H1 (cell line): ENCODE results near the gene SARS2. TPM values are rescaled to one million over a fixed set of nuclear protein-coding genes. Genes with fewer than 3 reads are reported as not detected.

Experiments
- CTCF ChIA-PET: fragments of 300-600 bp; sonication (Branson Sonifier 250); formaldehyde crosslinking; loops from one replicate; lab custom pipeline; 2021; ENCODE audit not compliant: partially characterized antibody; lab: Charles Lee
- POLR2A ChIA-PET: fragments of 300-600 bp; sonication (Branson Sonifier 250); formaldehyde crosslinking; loops from one replicate; lab custom pipeline; 2021; ENCODE audit warnings: inconsistent platforms; ENCODE audit not compliant: partially characterized antibody; lab: Charles Lee
- DNase-seq, 2 experiments: peaks; one replicate each; pipeline versions ENCODE4 v3.0.0 to v3.0.0-alpha.2; 2010 to 2022; ENCODE audit warnings: low spot score in 2 of 2, low read depth in 1 of 2, mixed read lengths in 1 of 2
- FAIRE-seq: peaks from 2 replicates; lab custom pipeline; 2011; peaks lifted over from hg19 to GRCh38; lab: Jason Lieb, UNC
- H2AFZ ChIP-seq: 2 replicates; pipeline ENCODE4 v1.8.1; 2012; ENCODE audit warnings: low read length, inconsistent platforms
- H2AK5ac ChIP-seq: 2 replicates; pipeline ENCODE4 v1.6.1; 2013; ENCODE audit warnings: low read depth, low read length
- H2BK120ac ChIP-seq: replicated peaks from 2 replicates; pipeline ENCODE3; 2013; ENCODE audit warnings: low read depth, low read length, inconsistent platforms
- H2BK12ac ChIP-seq: 2 replicates; pipeline ENCODE4 v1.6.1; 2013; ENCODE audit warnings: low read depth, low read length
- H2BK15ac ChIP-seq: 2 replicates; pipeline ENCODE4 v1.6.1; 2013; ENCODE audit warnings: low read length
- H2BK20ac ChIP-seq: 2 replicates; pipeline ENCODE4 v1.6.1; 2013; ENCODE audit warnings: low read length
- H2BK5ac ChIP-seq: 2 replicates; pipeline ENCODE4 v1.6.1; 2013; ENCODE audit warnings: low read depth, low read length
- H3K14ac ChIP-seq: 2 replicates; pipeline ENCODE4 v1.6.1; 2013; ENCODE audit warnings: inconsistent platforms; ENCODE audit not compliant: insufficient read length
- H3K18ac ChIP-seq: 2 replicates; pipeline ENCODE4 v1.6.1; 2013; ENCODE audit warnings: low read length; ENCODE audit errors: extremely low read depth
- H3K23ac ChIP-seq: 2 replicates; pipeline ENCODE4 v1.6.1; 2013; ENCODE audit warnings: inconsistent platforms; ENCODE audit not compliant: insufficient read length
- H3K23me2 ChIP-seq: 2 replicates; pipeline ENCODE4 v1.6.1; 2013; ENCODE audit warnings: low read depth, low read length
- H3K27ac ChIP-seq: 2 replicates; pipeline ENCODE4 v1.6.1; 2011; ENCODE audit warnings: low read depth, low read length, inconsistent platforms
- H3K27me3 ChIP-seq, 4 experiments: replicated peaks in 1 of 4; 1 replicate in 1 of 4; 2 replicates in 3 of 4; pipeline versions ENCODE4 v1.6.1 to v1.8.1; 2011 to 2013; ENCODE audit warnings: low read length in 3 of 4, mild to moderate bottlenecking in 3 of 4, inconsistent platforms in 2 of 4, mixed read lengths in 2 of 4, moderate library complexity in 1 of 4; ENCODE audit not compliant: control insufficient read depth in 3 of 4, insufficient read depth in 3 of 4; ENCODE audit errors: extremely low read depth in 1 of 4
- H3K36me3 ChIP-seq, 4 experiments: 2 replicates each; pipeline versions ENCODE4 v1.6.1 to v1.8.1; 2011 to 2013; ENCODE audit warnings: mild to moderate bottlenecking in 4 of 4, low read length in 3 of 4, moderate library complexity in 2 of 4, control low read depth in 1 of 4, inconsistent platforms in 1 of 4; ENCODE audit not compliant: insufficient read depth in 4 of 4, control insufficient read depth in 2 of 4
- H3K4ac ChIP-seq: replicated peaks from 2 replicates; pipeline ENCODE3; 2013; ENCODE audit warnings: low read length, low read depth, mixed read lengths, inconsistent platforms; ENCODE audit not compliant: insufficient read length
- H3K4me1 ChIP-seq, 4 experiments: replicated peaks in 1 of 4; 1 replicate in 1 of 4; 2 replicates in 3 of 4; pipeline versions ENCODE4 v1.6.1 to v1.8.1; 2011 to 2013; ENCODE audit warnings: low read length in 3 of 4, inconsistent platforms in 2 of 4, mixed read lengths in 1 of 4; ENCODE audit not compliant: insufficient read depth in 4 of 4, control insufficient read depth in 3 of 4
- H3K4me2 ChIP-seq, 2 experiments: 2 replicates each; pipeline versions ENCODE4 v1.6.1 to v1.8.1; 2011 to 2013; ENCODE audit warnings: low read depth in 2 of 2, low read length in 2 of 2, control low read depth in 1 of 2, inconsistent platforms in 1 of 2, mild to moderate bottlenecking in 1 of 2; ENCODE audit not compliant: insufficient read depth in 1 of 2
- H3K4me3 ChIP-seq, 4 experiments: fragments of 200-600, 300-600 bp in 1 of 4; sonication (generic), shearing (Covaris generic), sonication (Bioruptor Twin) in 1 of 4; 2 replicates each; pipeline versions ENCODE4 v1.5.1 to v1.8.1; 2011 to 2016; ENCODE audit warnings: low read length in 4 of 4, low read depth in 3 of 4, control low read depth in 2 of 4, inconsistent platforms in 2 of 4, mild to moderate bottlenecking in 2 of 4, mixed read lengths in 1 of 4, moderate library complexity in 1 of 4; ENCODE audit not compliant: insufficient read depth in 2 of 4; ENCODE audit errors: extremely low read depth in 1 of 4
- H3K56ac ChIP-seq: replicated peaks from 2 replicates; pipeline ENCODE3; 2013; ENCODE audit warnings: low read depth, mild to moderate bottlenecking, mixed read lengths, low read length, inconsistent platforms; ENCODE audit not compliant: insufficient read length
- H3K79me1 ChIP-seq: 2 replicates; pipeline ENCODE4 v1.6.1; 2013; ENCODE audit warnings: low read depth, low read length, control low read depth
- H3K79me2 ChIP-seq, 2 experiments: 2 replicates each; pipeline versions ENCODE4 v1.6.1 to v1.8.1; 2012 to 2013; ENCODE audit warnings: low read length in 2 of 2, mild to moderate bottlenecking in 2 of 2, inconsistent platforms in 1 of 2; ENCODE audit not compliant: insufficient read depth in 2 of 2, control insufficient read depth in 1 of 2
- H3K9ac ChIP-seq, 4 experiments: replicated peaks in 1 of 4; 1 replicate in 1 of 4; 2 replicates in 3 of 4; pipeline versions ENCODE4 v1.6.1 to v1.8.1; 2011 to 2013; ENCODE audit warnings: low read depth in 3 of 4, low read length in 3 of 4, control low read depth in 2 of 4, mild to moderate bottlenecking in 2 of 4, moderate library complexity in 2 of 4, inconsistent platforms in 1 of 4; ENCODE audit errors: extremely low read depth in 1 of 4
- H3K9me3 ChIP-seq, 2 experiments: 2 replicates each; pipeline versions ENCODE4 v1.6.1 to v1.8.1; 2012 to 2013; ENCODE audit warnings: mild to moderate bottlenecking in 2 of 2, moderate library complexity in 2 of 2, control low read depth in 1 of 2, inconsistent platforms in 1 of 2, low read depth in 1 of 2, low read length in 1 of 2, mixed read lengths in 1 of 2; ENCODE audit not compliant: insufficient read depth in 2 of 2
- H4K20me1 ChIP-seq, 2 experiments: replicated peaks in 1 of 2; 2 replicates each; pipeline versions ENCODE3 to v1.8.1; 2011 to 2013; ENCODE audit warnings: inconsistent platforms in 2 of 2, low read length in 2 of 2, mild to moderate bottlenecking in 1 of 2; ENCODE audit not compliant: insufficient read depth in 2 of 2, control insufficient read depth in 1 of 2
- H4K5ac ChIP-seq: 2 replicates; pipeline ENCODE4 v1.6.1; 2013; ENCODE audit warnings: low read length, low read depth, mixed read lengths, inconsistent platforms; ENCODE audit not compliant: insufficient read length
- H4K8ac ChIP-seq: 2 replicates; pipeline ENCODE4 v1.8.0; 2013; ENCODE audit warnings: mild to moderate bottlenecking, moderate library complexity, low read length, inconsistent platforms; ENCODE audit not compliant: insufficient read depth; ENCODE audit errors: extremely low read depth
- H4K91ac ChIP-seq: replicated peaks from 2 replicates; pipeline ENCODE3; 2013; ENCODE audit warnings: low read length, mixed read lengths, inconsistent platforms; ENCODE audit not compliant: insufficient read length
- BCL11A ChIP-seq, 2 experiments: IDR thresholded peaks; one replicate each; pipeline ENCODE4 v1.6.1; 2011; ENCODE audit warnings: low read depth in 2 of 2, low read length in 2 of 2, mild to moderate bottlenecking in 2 of 2
- CBX5 ChIP-seq: fragments of 300-800, 300-1000 bp; sonication (generic); IDR thresholded peaks from 2 replicates; pipeline ENCODE4 v1.7.1; 2016; ENCODE audit warnings: antibody characterized with exemption, low read length, low read depth
- GABPA ChIP-seq: IDR thresholded peaks from 2 replicates; pipeline ENCODE4 v1.6.1; 2011; ENCODE audit warnings: mild to moderate bottlenecking, low read length, moderate library complexity, borderline replicate concordance; ENCODE audit not compliant: insufficient read depth
- KDM1A ChIP-seq: fragments of 200-600, 300-600 bp; sonication (generic); IDR thresholded peaks from 2 replicates; pipeline ENCODE4 v1.7.1; 2016; ENCODE audit warnings: mild to moderate bottlenecking, low read length, borderline replicate concordance
- KDM5A ChIP-seq: fragments of 200-600 bp; IDR thresholded peaks from 2 replicates; pipeline ENCODE4 v1.7.1; 2012; ENCODE audit warnings: mild to moderate bottlenecking, low read length, inconsistent platforms, mixed read lengths
- NANOG ChIP-seq: IDR thresholded peaks from 2 replicates; pipeline ENCODE4 v1.6.1; 2011; ENCODE audit warnings: low read length, low read depth, mild to moderate bottlenecking, inconsistent platforms; ENCODE audit not compliant: insufficient read depth, poor library complexity, severe bottlenecking
- SIN3A ChIP-seq, 2 experiments: IDR thresholded peaks in 1 of 2; conservative IDR thresholded peaks in 1 of 2; 2 replicates each; pipeline ENCODE4 v1.6.1; 2011 to 2012; ENCODE audit warnings: low read length in 2 of 2, improper control_type of control experiment in 1 of 2, low read depth in 1 of 2, mild to moderate bottlenecking in 1 of 2
- SP4 ChIP-seq: IDR thresholded peaks from 2 replicates; pipeline ENCODE4 v1.6.1; 2012; ENCODE audit warnings: low read length, inconsistent platforms
- WGBS, 2 experiments: shearing (Covaris generic) in 1 of 2; methylation state at CpG; one replicate each; pipeline versions ENCODE4 v1.1.6 to v1.1.7; 2013 to 2015; ENCODE audit warnings: low lambda C conversion rate in 2 of 2, mixed read lengths in 2 of 2, inconsistent platforms in 1 of 2, low coverage in 1 of 2, missing lambda C conversion rate in 1 of 2; ENCODE audit not compliant: insufficient replicate concordance in 2 of 2, insufficient coverage in 1 of 2, insufficient read length in 1 of 2; ENCODE audit errors: extremely low coverage in 1 of 2, missing lambda C conversion rate in 1 of 2; 5-methylcytosine and 5-hydroxymethylcytosine counted together
- polyA plus RNA-seq, 7 experiments: library from polyadenylated mRNA; depleted of rRNA in 3 of 7; stranded (reverse) in 5 of 7; unstranded in 2 of 7; fragments of >200 nt in 5 of 7; fragments of 200-250 nt in 2 of 7; gene quantifications; 1 replicate in 5 of 7; 2 replicates in 1 of 7; 4 replicates in 1 of 7; pipeline versions ENCODE4 v1.2.1 to v1.2.3, GENCODE V29; 2011 to 2013; ENCODE audit warnings: missing spikeins in 2 of 7, mixed read lengths in 2 of 7
- total RNA-seq: library from RNA; stranded (reverse); fragmentation: NEBNext Ultra II Directional; extraction: Animal tissue kit (Norgen Biotek cat#: 25700); gene quantifications from 2 replicates; pipeline ENCODE4 v1.2.1, GENCODE V29; 2021

Gene SARS2
- total and polyA plus RNA-seq, 2 of the 8 experiments (the other 6 are each of a cell fraction or from before 2014, with no cell fraction given) = 68.0 to 102 TPM

GRCh38 chr19:38930776-38931520, 385 bp upstream of the SARS2 start, which contains the start of gene MRPS12:
Gene MRPS12, plus strand, starts transcription at chr19:38930944. Its CDS starts 351 bp downstream, at chr19:38931295.
- H4K8ac ChIP-seq = peak within 1 kb of the TSS; percentile 100; the same call in 1 of the 2 replicates
- peaks cover 0 to 1% of the 10 kb centered on the region in 2 experiments for H4K20me1 ChIP-seq
- peak within 1 kb of the TSS; percentile 51 for H2BK20ac ChIP-seq
- peak within 1 kb of the TSS; percentile 97 for H3K27ac ChIP-seq
- no peak within 1 kb of the TSS for H3K23ac ChIP-seq
- H2BK120ac ChIP-seq = no peak within 1 kb of the TSS
- peak within 1 kb of the TSS; percentile 93 to 99 (median 96) for H3K9ac ChIP-seq
- peaks cover 0 to 2% (median under 1%) of the 10 kb centered on the region in 4 experiments; a peak in 3 of 7 replicates for H3K4me1 ChIP-seq
- ChIA-PET CTCF (interaction anchor here (1.0 to 9.8 kb wide), 17 partner anchors 10 to 294 kb away, joined by 3 to 120 read pairs (median 5); partner anchors contain the start of genes ECH1 and NFKBIB), POLR2A (interaction anchor here (0.6 to 3.1 kb wide), 30 partner anchors 10 to 528 kb away, joined by 3 to 36 read pairs (median 4); partner anchors contain the start of genes ECH1, FAM98C, NFKBIB and SIRT2)
- H3K18ac ChIP-seq = peak within 1 kb of the TSS; percentile 99
- H2BK12ac ChIP-seq = peak within 1 kb of the TSS; percentile 89
- H3K27me3 ChIP-seq = no peaks in the 10 kb centered on the region
- peak within 1 kb of the TSS; percentile 98 for H2BK5ac ChIP-seq
- peak within 1 kb of the TSS; percentile 71 for H4K91ac ChIP-seq
- peak within 1 kb of the TSS; percentile 99 for H4K5ac ChIP-seq
- peak within 1 kb of the TSS; percentile 69 to 89 for H3K4me2 ChIP-seq
- peak within 1 kb of the TSS; percentile 95; the same call in 1 of the 2 replicates for H2BK15ac ChIP-seq
- H3K4ac ChIP-seq = peak within 1 kb of the TSS; percentile 34
- peaks cover 0 to 47% of the 10 kb centered on the region in 2 experiments; a peak in 2 of 4 replicates for H3K79me2 ChIP-seq
- H3K23me2 ChIP-seq = peaks cover 4% of the 10 kb centered on the region; the same call in 1 of the 2 replicates
- H3K79me1 ChIP-seq = peaks cover 18% of the 10 kb centered on the region
- H3K9me3 ChIP-seq = peaks cover 9 to 11% of the 10 kb centered on the region in 2 experiments
- DNase-seq = peak in 1 of 2 experiments; percentile 99
- H3K14ac ChIP-seq = no peak within 1 kb of the TSS
- H3K36me3 ChIP-seq = peaks cover 5 to 26% (median 15%) of the 10 kb centered on the region in 4 experiments; a peak in 7 of 8 replicates
- FAIRE-seq = peak; percentile 94
- whole genome bisulfite sequencing, 2 experiments = 1% methylated on average over 37 of the region's 40 CpGs; no CpG with 5 or more reads in 1 of the 2 experiments
- peak within 1 kb of the TSS; percentile 80 for H3K56ac ChIP-seq
- peak within 1 kb of the TSS; percentile 6; the same call in 1 of the 2 replicates for H2AK5ac ChIP-seq
- H2AFZ ChIP-seq = peak within 1 kb of the TSS; percentile 36; the same call in 1 of the 2 replicates
- H3K4me3 ChIP-seq = peak within 1 kb of the TSS; percentile 62 to 93 (median 86)
- peak in 1 of 2 experiments; percentile 69; a peak in 2 of 4 replicates for TF ChIP-seq SIN3A (conservative IDR thresholded peaks at IDR 0.05 in 1 of 2, IDR thresholded peaks at IDR 0.05 in 1 of 2; ENCODE audit: low read depth in 1 of 2, low read length in 2 of 2)
- TF ChIP-seq KDM5A = no peak
- TF ChIP-seq CBX5 = no peak
- TF ChIP-seq SP4 = no peak; the same call in 1 of the 2 replicates
- no peak for TF ChIP-seq BCL11A (IDR thresholded peaks at IDR 0.05; ENCODE audit: low read depth in 2 of 2, low read length in 2 of 2)
- TF ChIP-seq NANOG = no peak
- peak; percentile 84; the same call in 1 of the 2 replicates for TF ChIP-seq KDM1A
- no peak for TF ChIP-seq GABPA
